ENCODE measurements around the gene CTXN1.

GRCh38 chr19:7921302-7921966 is 4.5 kb downstream of the CTXN1 start:
- TF ChIP-seq CTCF (conservative IDR thresholded peaks at IDR 0.05) = no peak
- TF ChIP-seq ZFX (IDR thresholded peaks at IDR 0.05) = no peak
